Fibroblast of upper back skin (primary cell): ENCODE measurements around the gene APC2.
"Not testable (repeated sequence)": the region's sequence is repeated elsewhere in the genome, so short reads cannot be mapped to it uniquely, and the experiment has no call there.

Source experiments
- DNase-seq: peaks from one replicate; pipeline ENCODE4 v3.0.0-alpha.2; 2013

APC2 gene

DNA sequence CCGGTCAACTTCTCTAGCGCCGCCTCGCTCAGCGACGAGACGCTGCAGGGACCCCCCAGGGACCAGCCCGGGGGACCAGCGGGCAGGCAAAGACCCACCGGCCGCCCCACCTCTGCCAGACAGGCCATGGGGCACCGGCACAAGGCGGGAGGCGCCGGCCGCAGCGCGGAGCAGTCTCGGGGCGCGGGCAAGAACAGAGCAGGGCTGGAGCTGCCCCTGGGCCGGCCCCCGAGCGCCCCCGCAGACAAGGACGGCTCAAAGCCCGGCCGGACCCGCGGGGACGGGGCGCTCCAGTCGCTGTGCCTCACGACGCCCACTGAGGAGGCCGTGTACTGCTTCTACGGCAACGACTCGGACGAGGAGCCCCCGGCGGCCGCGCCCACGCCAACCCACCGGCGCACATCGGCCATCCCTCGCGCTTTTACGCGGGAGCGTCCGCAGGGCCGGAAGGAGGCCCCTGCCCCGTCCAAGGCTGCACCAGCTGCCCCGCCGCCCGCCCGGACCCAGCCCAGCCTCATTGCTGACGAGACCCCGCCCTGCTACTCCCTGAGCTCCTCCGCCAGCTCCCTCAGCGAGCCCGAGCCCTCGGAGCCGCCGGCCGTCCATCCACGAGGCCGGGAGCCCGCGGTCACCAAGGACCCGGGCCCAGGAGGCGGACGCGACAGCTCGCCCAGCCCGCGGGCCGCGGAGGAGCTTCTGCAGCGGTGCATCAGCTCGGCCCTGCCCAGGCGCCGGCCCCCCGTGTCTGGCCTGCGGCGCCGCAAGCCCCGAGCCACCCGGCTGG is 17.8 kb downstream of the APC2 start:
- DNase-seq, result no peak

- no peak for DNase-seq
Observed at GRCh38 chr19:1468274-1468820, 18.4 kb downstream of the APC2 start.

DNA sequence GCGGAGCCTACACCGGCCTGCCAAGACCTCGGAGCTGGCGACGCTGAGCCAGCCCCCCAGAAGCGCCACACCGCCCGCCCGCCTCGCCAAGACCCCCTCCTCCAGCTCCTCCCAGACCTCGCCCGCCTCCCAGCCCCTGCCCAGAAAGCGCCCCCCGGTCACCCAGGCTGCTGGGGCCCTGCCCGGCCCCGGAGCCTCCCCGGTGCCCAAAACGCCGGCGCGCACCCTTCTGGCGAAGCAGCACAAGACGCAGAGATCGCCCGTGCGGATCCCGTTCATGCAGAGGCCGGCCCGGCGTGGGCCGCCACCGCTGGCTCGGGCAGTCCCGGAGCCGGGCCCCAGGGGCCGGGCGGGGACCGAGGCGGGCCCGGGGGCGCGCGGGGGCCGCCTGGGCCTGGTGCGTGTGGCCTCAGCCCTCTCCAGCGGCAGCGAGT is 18.9 kb downstream of the APC2 start:
- no peak for DNase-seq

DNA sequence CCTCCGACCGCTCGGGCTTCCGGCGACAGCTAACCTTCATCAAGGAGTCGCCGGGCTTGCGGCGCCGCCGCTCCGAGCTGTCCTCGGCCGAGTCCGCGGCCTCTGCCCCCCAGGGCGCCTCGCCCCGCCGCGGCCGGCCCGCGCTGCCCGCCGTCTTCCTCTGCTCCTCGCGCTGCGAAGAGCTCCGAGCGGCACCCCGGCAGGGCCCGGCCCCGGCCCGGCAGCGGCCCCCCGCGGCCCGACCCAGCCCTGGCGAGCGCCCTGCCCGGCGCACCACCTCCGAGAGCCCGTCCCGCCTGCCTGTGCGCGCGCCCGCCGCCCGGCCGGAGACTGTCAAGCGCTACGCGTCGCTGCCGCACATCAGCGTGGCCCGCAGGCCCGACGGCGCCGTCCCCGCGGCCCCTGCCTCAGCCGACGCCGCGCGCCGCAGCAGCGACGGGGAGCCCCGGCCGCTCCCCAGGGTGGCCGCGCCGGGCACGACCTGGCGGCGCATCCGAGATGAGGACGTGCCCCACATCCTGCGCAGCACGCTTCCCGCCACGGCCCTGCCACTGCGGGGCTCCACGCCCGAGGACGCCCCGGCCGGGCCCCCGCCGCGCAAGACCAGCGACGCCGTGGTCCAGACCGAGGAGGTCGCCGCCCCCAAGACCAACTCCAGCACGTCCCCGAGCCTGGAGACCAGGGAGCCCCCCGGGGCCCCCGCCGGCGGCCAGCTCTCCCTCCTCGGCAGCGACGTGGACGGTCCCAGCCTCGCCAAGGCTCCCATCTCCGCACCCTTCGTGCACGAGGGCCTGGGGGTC is 19.5 kb downstream of the APC2 start:
- DNase-seq, result no peak

GRCh38 chr19:1470055-1470304 is 20.1 kb downstream of the APC2 start:
- DNase-seq, result no peak

- DNase-seq, result no peak
Observed at GRCh38 chr19:1470305-1471009, 20.5 kb downstream of the APC2 start.

DNA sequence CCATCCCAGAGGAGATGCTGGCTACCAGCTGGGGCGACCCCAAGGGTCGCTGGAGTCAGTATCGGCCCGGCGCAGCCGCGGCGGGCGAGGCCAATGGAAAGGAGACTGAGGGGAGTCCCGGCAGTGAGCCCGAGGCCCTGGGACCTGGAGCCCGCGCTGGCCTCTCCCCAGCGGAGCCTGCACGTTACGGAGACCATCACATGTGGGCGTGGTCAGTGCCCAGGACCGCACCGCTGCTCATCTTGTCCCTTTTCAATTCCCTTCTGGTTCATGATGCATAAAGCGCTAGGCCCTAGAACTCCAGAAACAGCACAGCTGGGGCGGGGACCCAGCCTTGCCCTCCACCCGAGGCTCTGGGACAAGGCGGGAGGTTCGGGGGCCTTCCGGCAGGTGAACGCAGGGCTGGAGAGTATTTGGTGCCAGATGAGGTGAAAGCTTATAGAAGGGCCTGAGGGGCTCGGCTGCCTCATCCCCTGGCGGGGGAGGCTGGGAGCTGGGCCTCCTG is 21.1 kb downstream of the APC2 start:
- DNase-seq, result no peak

- no peak for DNase-seq
Observed at GRCh38 chr19:1471515-1472160, 21.7 kb downstream of the APC2 start.

DNA sequence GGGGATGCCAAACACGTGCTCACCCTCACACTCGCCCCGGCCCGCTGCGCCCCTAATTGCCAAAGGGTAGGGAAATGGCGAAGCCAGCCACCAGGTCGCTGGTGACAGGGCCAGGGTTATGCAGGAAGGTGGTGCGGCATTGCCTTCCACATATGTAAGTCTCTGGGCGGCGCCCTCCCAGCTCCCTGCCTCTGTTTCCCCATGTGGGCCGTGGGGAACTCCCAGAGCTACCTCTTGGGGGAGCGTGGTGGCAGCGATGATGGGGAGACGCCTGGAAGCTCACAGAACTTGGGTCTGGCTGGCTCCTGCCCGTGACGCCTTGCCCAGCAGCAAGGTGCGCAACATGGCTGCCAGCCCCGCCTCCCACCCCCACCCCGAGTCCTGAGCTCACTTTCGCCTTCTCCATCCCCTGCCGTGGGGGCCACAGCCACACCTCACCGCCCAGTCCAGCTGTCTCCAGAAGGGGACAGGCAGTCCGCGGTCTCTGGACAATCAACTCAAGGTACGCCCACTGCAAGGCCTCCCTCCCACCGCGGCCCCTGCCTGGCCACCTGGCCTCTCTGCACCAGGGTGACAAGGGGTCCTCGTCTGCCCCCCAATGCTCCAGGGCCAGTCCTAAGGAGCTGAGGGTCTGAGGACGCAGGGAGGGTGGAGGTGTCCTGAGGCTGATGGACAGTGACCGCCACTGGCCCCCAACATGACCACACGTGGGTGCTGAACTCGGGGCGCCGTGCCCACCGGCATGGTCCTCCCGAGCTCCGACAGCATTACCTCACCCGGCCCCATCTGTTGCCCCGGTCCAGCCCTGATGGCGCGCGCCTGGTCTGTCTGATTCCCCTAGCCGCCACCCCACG is 22.5 kb downstream of the APC2 start:
- DNase-seq, result no peak

GRCh38 chr19:1473085-1473851 is 23.3 kb downstream of the APC2 start:
- no peak for DNase-seq

- no peak for DNase-seq
Observed at GRCh38 chr19:1474011-1474764, 24.3 kb downstream of the APC2 start.

- DNase-seq, result no peak
Observed at GRCh38 chr19:1474765-1475351, 24.9 kb downstream of the APC2 start.

DNA sequence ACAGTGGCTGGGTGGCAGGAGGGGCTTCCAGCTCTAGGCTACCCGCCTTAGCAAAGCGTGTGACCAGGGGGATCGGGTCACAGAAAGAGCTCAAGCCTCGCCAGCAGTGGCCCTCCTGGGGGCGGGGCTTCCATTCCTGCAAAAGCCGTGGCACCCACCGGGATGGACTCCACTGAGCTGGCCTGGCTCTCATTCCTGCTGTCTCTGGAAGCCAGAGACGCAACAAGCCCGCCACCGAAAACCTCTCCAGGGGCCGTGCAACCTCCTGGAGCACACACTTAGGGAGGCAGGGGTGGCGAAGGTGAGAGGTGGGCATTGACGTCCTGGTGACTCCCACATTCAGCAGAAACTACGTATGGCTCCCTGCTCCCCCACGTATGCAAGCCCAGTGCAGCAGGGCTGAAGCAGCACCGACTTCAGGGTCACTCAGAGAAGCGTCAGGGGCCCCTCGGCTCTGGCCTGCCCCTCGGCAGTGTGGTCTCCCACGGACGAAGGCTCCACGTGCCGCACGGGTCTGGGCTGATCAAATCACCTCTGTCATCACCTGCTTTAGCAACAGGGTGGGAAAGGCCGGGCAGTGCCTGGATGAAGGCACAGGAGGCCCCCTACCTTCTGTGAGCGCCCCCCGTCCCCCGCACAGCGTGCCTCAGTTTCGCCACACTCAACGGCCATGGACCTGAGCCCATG is 26.0 kb downstream of the APC2 start:
- DNase-seq, result no peak

DNA sequence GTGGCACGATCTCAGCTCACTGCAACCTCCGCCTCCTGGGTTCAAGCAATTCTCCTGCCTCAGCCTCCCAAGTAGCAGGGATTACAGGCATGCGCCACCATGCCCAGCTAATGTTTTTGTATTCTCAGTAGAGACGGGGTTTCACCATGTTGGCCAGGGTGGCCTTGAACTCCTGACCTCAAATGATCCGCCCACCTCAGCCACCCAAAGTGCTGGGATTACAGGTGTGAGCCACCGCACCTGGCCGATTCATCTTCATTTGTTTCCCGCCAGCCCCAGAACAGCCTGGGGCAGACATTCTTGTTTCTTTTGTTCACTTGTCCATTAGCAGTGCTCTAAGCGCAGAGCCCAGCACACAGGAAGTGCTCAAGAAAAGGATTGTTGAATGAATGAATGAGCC is 27.1 kb downstream of the APC2 start:
- not testable (repeated sequence) for DNase-seq

GRCh38 chr19:1478934-1479707 is 29.2 kb downstream of the APC2 start, which contains the start of gene C19orf25:
Gene C19orf25 (minus strand): TSS chr19:1479215. CDS start chr19:1478903, 312 bp downstream.
- DNase-seq, result peak; percentile 92

GRCh38 chr19:1481224-1481892 is 31.4 kb downstream of the APC2 start:
- no peak for DNase-seq

DNA sequence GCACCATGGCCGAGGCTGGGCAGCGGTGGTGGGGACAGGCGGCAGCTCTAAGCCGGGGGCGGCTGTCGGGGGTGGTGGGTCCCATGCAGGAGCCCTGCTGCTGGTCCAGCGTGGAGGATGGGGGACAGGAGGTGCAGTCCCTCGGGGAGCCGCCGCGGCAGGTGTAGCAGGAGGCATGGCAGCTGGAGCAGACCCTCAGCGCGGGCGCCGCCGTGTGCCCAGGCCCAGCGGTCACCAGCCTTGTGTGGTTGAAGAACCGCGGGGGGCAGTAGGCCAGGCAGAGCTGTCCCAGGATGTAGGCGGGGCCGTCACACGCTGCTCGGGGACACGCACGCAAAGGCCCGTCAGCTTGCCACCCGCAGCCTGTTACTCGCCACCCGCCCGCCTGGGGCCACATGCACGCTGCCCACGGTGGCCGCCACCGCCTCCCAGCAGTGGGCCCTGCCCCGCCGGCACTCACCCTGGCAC is 32.0 kb downstream of the APC2 start:
- no peak for DNase-seq
